ENCODE data around the gene TRIM45. TPM values are rescaled to one million over a fixed set of nuclear protein-coding genes. Genes with fewer than 3 reads are reported as not detected.

The TRIM45 gene
- polyA plus RNA-seq, 1 of the 3 experiments (the other 2 are of a cell fraction), result 7.4 TPM

DNA sequence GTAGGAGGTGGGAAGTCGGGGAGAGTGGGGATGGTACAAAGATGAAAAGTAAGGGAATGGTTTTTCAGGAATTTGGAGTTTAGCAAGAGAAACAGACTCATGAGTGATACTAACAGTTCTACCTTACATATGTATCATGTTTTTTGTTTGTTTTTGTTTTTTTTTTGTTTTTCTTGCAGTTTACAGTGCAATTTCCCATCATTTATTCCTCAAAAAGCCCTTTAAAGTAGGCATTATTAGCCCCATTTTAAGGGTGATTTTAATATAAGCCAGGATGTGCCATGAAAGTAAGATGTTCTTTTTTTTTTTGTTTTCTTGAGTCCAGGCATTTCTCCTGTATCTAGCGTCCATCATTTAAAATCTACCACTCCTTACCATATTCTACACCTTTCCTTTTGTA, 13.8 kb upstream of the TRIM45 start:
- TF ChIP-seq RXRA (IDR thresholded peaks at IDR 0.05; ENCODE audit: borderline replicate concordance, low read depth) (no peak), POLR2AphosphoS5 (IDR thresholded peaks at IDR 0.05; ENCODE audit: low read depth, low read length) (no peak), SIN3A (IDR thresholded peaks at IDR 0.05; ENCODE audit: borderline replicate concordance, low read depth, low read length) (no peak), EZH2phosphoT487 (IDR thresholded peaks at IDR 0.05; ENCODE audit: borderline replicate concordance, low read depth) (no peak), YY1 (IDR thresholded peaks at IDR 0.05; ENCODE audit: low read depth) (no peak), MEF2A (IDR thresholded peaks at IDR 0.05; ENCODE audit: borderline replicate concordance, low read depth) (no peak), FOXM1 (IDR thresholded peaks at IDR 0.05; ENCODE audit: low read depth) (no peak), FOSL2 (IDR thresholded peaks at IDR 0.05; ENCODE audit: borderline replicate concordance, low read depth) (no peak), FOXJ3 (CRISPR knock-in tag; IDR thresholded peaks at IDR 0.05) (no peak), SMC3 (IDR thresholded peaks at IDR 0.05; ENCODE audit: low read depth, low read length) (no peak), EP300 (IDR thresholded peaks at IDR 0.05; ENCODE audit: borderline replicate concordance in 1 of 2, low read depth in 1 of 2, low read length in 1 of 2) (no peak), TEAD4 (IDR thresholded peaks at IDR 0.05; ENCODE audit: borderline replicate concordance, insufficient read depth) (no peak)
- TF ChIP-seq, protein P1, sequence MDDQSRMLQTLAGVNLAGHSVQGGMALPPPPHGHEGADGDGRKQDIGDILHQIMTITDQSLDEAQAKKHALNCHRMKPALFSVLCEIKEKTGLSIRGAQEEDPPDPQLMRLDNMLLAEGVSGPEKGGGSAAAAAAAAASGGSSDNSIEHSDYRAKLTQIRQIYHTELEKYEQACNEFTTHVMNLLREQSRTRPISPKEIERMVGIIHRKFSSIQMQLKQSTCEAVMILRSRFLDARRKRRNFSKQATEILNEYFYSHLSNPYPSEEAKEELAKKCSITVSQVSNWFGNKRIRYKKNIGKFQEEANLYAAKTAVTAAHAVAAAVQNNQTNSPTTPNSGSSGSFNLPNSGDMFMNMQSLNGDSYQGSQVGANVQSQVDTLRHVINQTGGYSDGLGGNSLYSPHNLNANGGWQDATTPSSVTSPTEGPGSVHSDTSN (IDR thresholded peaks at IDR 0.05), result no peak

DNA sequence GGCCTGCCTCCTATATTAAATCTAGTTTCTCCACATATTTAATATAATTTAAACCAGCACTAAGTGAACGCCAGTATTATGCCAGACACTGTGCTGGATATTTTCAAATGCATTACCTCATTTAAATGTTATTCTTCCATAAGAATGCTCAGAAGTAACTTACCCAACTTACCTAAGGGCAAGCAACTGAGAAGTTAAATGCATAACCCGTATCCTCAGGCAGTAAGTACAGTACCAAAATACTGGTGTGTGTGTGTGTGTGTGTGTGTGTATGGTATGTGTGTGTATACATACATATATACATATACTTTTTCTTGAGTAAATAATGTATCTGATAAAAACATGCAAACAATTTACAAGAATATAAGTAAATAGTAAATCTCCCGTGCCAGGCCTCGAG, 9.0 kb upstream of the TRIM45 start:
- no peak overlapping the region for H2AFZ ChIP-seq (ENCODE audit: low read depth)
- no peaks in the 10 kb centered on the region for H3F3A ChIP-seq (replicated peaks; ENCODE audit: insufficient read depth)
- ChIA-PET POLR2A (no interaction called here), CTCF (no interaction called here)
- no peaks in the 10 kb centered on the region for H3K9me2 ChIP-seq
- TF ChIP-seq TEAD4 (IDR thresholded peaks at IDR 0.05; ENCODE audit: borderline replicate concordance, insufficient read depth), result no peak
- TF ChIP-seq, protein P1 (IDR thresholded peaks at IDR 0.05), result no peak
- TF ChIP-seq FOXM1 (IDR thresholded peaks at IDR 0.05; ENCODE audit: low read depth), result no peak
- TF ChIP-seq, protein P2, sequence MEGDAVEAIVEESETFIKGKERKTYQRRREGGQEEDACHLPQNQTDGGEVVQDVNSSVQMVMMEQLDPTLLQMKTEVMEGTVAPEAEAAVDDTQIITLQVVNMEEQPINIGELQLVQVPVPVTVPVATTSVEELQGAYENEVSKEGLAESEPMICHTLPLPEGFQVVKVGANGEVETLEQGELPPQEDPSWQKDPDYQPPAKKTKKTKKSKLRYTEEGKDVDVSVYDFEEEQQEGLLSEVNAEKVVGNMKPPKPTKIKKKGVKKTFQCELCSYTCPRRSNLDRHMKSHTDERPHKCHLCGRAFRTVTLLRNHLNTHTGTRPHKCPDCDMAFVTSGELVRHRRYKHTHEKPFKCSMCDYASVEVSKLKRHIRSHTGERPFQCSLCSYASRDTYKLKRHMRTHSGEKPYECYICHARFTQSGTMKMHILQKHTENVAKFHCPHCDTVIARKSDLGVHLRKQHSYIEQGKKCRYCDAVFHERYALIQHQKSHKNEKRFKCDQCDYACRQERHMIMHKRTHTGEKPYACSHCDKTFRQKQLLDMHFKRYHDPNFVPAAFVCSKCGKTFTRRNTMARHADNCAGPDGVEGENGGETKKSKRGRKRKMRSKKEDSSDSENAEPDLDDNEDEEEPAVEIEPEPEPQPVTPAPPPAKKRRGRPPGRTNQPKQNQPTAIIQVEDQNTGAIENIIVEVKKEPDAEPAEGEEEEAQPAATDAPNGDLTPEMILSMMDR (IDR thresholded peaks at IDR 0.05), result no peak
- TF ChIP-seq CHD2 (IDR thresholded peaks at IDR 0.05; ENCODE audit: low read length, partially characterized antibody), result no peak
- TF ChIP-seq MXI1 (IDR thresholded peaks at IDR 0.05; ENCODE audit: low read depth, low read length), result no peak
- no peak for TF ChIP-seq RFX5 (IDR thresholded peaks at IDR 0.05; ENCODE audit: low read length)
- no peak for TF ChIP-seq MEF2A (IDR thresholded peaks at IDR 0.05; ENCODE audit: borderline replicate concordance, low read depth)
- TF ChIP-seq, protein P3, sequence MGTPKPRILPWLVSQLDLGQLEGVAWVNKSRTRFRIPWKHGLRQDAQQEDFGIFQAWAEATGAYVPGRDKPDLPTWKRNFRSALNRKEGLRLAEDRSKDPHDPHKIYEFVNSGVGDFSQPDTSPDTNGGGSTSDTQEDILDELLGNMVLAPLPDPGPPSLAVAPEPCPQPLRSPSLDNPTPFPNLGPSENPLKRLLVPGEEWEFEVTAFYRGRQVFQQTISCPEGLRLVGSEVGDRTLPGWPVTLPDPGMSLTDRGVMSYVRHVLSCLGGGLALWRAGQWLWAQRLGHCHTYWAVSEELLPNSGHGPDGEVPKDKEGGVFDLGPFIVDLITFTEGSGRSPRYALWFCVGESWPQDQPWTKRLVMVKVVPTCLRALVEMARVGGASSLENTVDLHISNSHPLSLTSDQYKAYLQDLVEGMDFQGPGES (IDR thresholded peaks at IDR 0.05; ENCODE audit: low read depth, low read length), result no peak
- H3K9ac ChIP-seq, result no peak overlapping the region
- DNase-seq, result no peak
- H3K27me3 ChIP-seq (ENCODE audit: insufficient read depth), result no peaks in the 10 kb centered on the region
- H3K4me2 ChIP-seq, result no peak overlapping the region
- H3K79me2 ChIP-seq (ENCODE audit: insufficient read depth), result no peaks in the 10 kb centered on the region
- H3K4me1 ChIP-seq (ENCODE audit: control insufficient read depth in 1 of 2, insufficient read depth in 2 of 2, low read depth in 1 of 2, low read length in 1 of 2), result peaks cover 0 to 8% of the 10 kb centered on the region in 2 experiments; a peak in 2 of 4 replicates
- H3K27ac ChIP-seq (ENCODE audit: low read depth in 2 of 2, low read length in 1 of 2), result no peak overlapping the region
- no peaks in the 10 kb centered on the region for H3K36me3 ChIP-seq (replicated peaks in 1 of 2; ENCODE audit: control insufficient read depth in 1 of 2, insufficient read depth in 2 of 2, low read length in 1 of 2)
- H4K20me1 ChIP-seq (ENCODE audit: insufficient read depth), result no peaks in the 10 kb centered on the region
- whole genome bisulfite sequencing (ENCODE audit: low lambda C conversion rate), result 78% methylated on average over 4 of the region's 4 CpGs
- no peak overlapping the region for H3K4me3 ChIP-seq (ENCODE audit: low read depth in 2 of 2, low read length in 1 of 2)
- H3K9me3 ChIP-seq, result no peaks in the 10 kb centered on the region

More for the DNA sequence above, 13.8 kb upstream of the TRIM45 start:
- DNase-seq, result no peak
- H4K20me1 ChIP-seq (ENCODE audit: insufficient read depth), result no peaks in the 10 kb centered on the region
- H3K4me3 ChIP-seq (ENCODE audit: low read depth in 2 of 2, low read length in 1 of 2), result no peak overlapping the region
- no peak overlapping the region for H2AFZ ChIP-seq (ENCODE audit: low read depth)
- H3F3A ChIP-seq (replicated peaks; ENCODE audit: insufficient read depth), result no peaks in the 10 kb centered on the region
- H3K27me3 ChIP-seq (ENCODE audit: insufficient read depth), result no peaks in the 10 kb centered on the region
- no peaks in the 10 kb centered on the region for H3K9me3 ChIP-seq
- no peaks in the 10 kb centered on the region for H3K9me2 ChIP-seq
- 83% methylated on average over 2 of the region's 2 CpGs for WGBS (ENCODE audit: low lambda C conversion rate)
- no peak overlapping the region for H3K27ac ChIP-seq (ENCODE audit: low read depth in 2 of 2, low read length in 1 of 2)
- ChIA-PET CTCF (interaction anchor here (0.9 to 2.9 kb wide), 2 partner anchors 13 to 150 kb away, joined by 3 to 14 read pairs; no protein-coding TSS in a partner anchor), POLR2A (no interaction called here)
- H3K9ac ChIP-seq, result no peak overlapping the region
- H3K4me2 ChIP-seq, result no peak overlapping the region
- no peaks in the 10 kb centered on the region for H3K4me1 ChIP-seq (ENCODE audit: control insufficient read depth in 1 of 2, insufficient read depth in 2 of 2, low read depth in 1 of 2, low read length in 1 of 2)
- no peaks in the 10 kb centered on the region for H3K79me2 ChIP-seq (ENCODE audit: insufficient read depth)
- no peaks in the 10 kb centered on the region for H3K36me3 ChIP-seq (replicated peaks in 1 of 2; ENCODE audit: control insufficient read depth in 1 of 2, insufficient read depth in 2 of 2, low read length in 1 of 2)

Measured in SK-N-SH (cell line).